Epithelial cell of proximal tubule (primary cell): Measurements from ENCODE around the gene RDH13. TPM values are rescaled to one million over a fixed set of nuclear protein-coding genes. Genes with fewer than 3 reads are reported as not detected.

Source experiments
- DNase-seq: peaks from one replicate; pipeline ENCODE4 v3.0.0-alpha.2; 2011; ENCODE audit warnings: low read depth
- H3K4me3 ChIP-seq: 2 replicates; pipeline ENCODE4 v1.5.1; 2011; ENCODE audit warnings: low read depth, mild to moderate bottlenecking, low read length
- total RNA-seq: library from RNA; depleted of rRNA; stranded (reverse); fragments of >200 nt; gene quantifications from 2 replicates; pipeline ENCODE4 v1.2.3, GENCODE V29; 2015
- TF ChIP-seq, protein P1 (sequence below): conservative IDR thresholded peaks from 2 replicates; pipeline ENCODE4 v1.5.1; 2012; ENCODE audit warnings: low read depth, mild to moderate bottlenecking, low read length

The RDH13 gene
- total RNA-seq, 1 donor from 2014 or later, result 13.8 TPM

DNA sequence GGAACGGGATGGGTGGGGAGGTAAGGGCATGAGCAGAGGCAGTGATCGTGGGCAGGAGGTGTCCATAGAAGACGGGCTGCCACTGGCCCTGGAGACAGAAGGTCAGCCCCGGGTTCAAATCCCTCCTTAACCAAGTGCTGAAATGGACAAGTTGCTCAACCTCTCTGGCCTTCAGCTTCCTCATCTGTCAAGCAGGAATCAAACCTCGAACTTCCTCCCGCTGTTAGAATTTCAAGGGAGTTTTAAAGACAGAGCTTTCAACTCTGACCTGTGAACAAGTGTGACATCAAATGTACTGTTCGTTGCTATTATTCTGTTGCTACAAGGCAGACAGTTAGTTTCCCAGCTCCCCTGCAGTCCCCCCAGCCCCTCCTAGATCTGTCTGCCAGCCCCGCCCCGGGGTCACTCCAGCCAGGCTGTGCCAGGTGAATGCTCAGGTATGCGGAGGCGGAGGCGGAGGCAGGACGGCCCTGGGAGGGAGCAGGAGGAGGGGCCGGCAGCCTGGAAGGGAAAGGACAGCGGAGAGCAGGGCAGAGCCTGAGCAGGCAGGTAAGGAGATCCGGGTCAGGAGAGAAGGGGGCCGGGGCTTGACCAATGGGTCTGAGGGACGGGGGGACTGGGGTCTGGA is 12.5 kb upstream of the RDH13 start, which contains the start of gene EPS8L1:
EPS8L1 (plus strand) TSS at position 499 of the 628 bp plus-strand sequence. CDS start 576 bp downstream, outside the sequence.
- TF ChIP-seq, protein P1, sequence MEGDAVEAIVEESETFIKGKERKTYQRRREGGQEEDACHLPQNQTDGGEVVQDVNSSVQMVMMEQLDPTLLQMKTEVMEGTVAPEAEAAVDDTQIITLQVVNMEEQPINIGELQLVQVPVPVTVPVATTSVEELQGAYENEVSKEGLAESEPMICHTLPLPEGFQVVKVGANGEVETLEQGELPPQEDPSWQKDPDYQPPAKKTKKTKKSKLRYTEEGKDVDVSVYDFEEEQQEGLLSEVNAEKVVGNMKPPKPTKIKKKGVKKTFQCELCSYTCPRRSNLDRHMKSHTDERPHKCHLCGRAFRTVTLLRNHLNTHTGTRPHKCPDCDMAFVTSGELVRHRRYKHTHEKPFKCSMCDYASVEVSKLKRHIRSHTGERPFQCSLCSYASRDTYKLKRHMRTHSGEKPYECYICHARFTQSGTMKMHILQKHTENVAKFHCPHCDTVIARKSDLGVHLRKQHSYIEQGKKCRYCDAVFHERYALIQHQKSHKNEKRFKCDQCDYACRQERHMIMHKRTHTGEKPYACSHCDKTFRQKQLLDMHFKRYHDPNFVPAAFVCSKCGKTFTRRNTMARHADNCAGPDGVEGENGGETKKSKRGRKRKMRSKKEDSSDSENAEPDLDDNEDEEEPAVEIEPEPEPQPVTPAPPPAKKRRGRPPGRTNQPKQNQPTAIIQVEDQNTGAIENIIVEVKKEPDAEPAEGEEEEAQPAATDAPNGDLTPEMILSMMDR, result no peak
- H3K4me3 ChIP-seq, result peak within 1 kb of the TSS; percentile 37
- no peak for DNase-seq

DNA sequence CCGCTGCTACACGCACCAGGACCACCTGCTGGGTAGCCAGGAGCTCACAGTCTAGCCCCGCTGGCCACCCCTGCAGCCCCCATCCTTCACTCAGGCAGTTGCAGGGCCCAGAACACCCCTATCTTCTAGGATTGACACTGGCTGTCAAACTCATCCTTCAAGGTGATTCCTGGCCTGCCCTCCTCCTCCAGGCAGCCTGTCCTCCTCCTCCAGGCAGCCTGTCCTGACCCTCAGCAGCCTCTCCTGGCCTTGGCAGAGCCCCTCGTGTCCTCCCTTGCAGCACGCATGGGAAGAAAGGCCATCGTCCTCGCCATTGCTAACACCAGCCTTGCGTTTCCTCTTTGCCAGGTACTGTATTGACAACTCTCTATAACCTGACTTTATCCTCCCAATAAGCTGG is 9.0 kb upstream of the RDH13 start:
- no peak for DNase-seq
- H3K4me3 ChIP-seq, result no peak overlapping the region
- TF ChIP-seq, protein P1, result no peak

GRCh38 chr19:55071129-55071502 is 8.2 kb upstream of the RDH13 start:
- H3K4me3 ChIP-seq, result no peak overlapping the region
- TF ChIP-seq, protein P1, result no peak
- no peak for DNase-seq

- no peak overlapping the region for H3K4me3 ChIP-seq
- DNase-seq, result no peak
- TF ChIP-seq, protein P1, result no peak
These were observed 7.6 kb upstream of the RDH13 start for GRCh38 chr19:55070466-55071128.

GRCh38 chr19:55069865-55070197 is 6.9 kb upstream of the RDH13 start:
- no peak for DNase-seq
- no peak overlapping the region for H3K4me3 ChIP-seq
- TF ChIP-seq, protein P1, result no peak

- TF ChIP-seq, protein P1, result no peak
- H3K4me3 ChIP-seq, result peak overlapping the region; percentile 44
- DNase-seq, result no peak
These were observed 6.3 kb upstream of the RDH13 start for GRCh38 chr19:55068950-55069864.
